ENCODE data around the gene TUT1.

TUT1 gene

GRCh38 chr11:62603072-62603408, 11.7 kb upstream of the TUT1 start:
- no peak overlapping the region for H3K4me3 ChIP-seq (ENCODE audit: low read depth, low read length)

GRCh38 chr11:62602141-62603071, 11.1 kb upstream of the TUT1 start:
- TF ChIP-seq CTCF (IDR thresholded peaks at IDR 0.05; ENCODE audit: low read depth, low read length): no peak
- H3K4me3 ChIP-seq (ENCODE audit: low read depth, low read length): peak overlapping the region; percentile 79

More at GRCh38 chr11:62603072-62603408, 11.7 kb upstream of the TUT1 start:
- no peak for TF ChIP-seq CTCF (IDR thresholded peaks at IDR 0.05; ENCODE audit: low read depth, low read length)

DNA sequence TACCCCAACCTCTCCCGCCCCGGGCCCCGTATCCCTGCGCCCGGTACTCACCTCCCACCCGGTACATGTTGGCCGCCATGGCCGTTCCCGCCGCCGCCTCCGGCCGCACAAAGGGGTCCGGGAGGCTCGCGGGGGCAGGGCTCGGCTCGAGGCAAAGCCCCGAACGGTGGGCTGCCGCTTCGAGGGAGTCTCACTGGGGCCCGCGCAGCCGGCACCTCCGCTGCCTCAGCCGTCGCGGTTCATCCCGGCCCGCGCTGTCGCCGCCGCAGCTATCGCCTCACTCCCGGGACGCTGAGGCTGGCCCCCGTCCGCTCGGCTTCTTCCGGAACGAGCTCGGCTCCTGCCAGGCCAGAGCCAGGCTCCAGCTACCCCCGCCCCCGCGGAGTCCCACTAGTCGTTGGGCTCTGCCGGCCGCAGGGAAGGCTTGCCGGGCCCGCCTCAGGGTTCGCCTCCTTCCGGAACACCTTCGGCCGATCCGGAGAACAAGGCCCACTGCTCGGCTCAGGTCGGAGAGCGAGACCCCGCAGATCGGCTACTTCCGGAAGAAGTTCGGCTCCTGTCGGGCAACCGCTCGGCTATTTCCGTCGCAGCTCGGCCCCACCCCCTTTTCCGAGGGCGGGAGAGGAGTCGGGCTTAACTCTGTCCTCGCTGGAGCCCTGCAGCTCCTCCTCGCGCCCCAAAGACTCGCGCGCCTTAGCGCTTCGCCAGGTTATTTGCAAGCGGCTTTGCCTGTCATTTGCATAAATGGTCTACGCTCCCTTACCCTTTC, 10.2 kb upstream of the TUT1 start, which contains the start of gene MTA2:
Gene MTA2 (minus strand): TSS at position 494 of the 769 bp plus-strand sequence. CDS start 415 bp downstream, at position 79.
- no peak for TF ChIP-seq CTCF (IDR thresholded peaks at IDR 0.05; ENCODE audit: low read depth, low read length)
- H3K4me3 ChIP-seq (ENCODE audit: low read depth, low read length): peak within 1 kb of the TSS; percentile 79

DNA sequence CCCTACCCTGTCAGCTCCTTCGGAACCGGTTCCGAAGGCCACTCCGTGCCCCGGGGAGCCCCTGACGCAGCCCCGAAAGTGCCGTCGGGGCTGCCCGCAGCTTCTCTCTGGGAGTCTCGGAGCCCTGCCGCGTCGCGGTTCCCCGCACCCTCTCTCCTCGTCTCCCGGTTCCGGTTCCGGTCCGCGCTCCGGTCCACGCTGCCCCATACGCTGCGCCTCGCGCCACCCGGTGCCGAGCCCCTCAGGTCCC, 9.7 kb upstream of the TUT1 start:
- TF ChIP-seq CTCF (IDR thresholded peaks at IDR 0.05; ENCODE audit: low read depth, low read length): no peak

DNA sequence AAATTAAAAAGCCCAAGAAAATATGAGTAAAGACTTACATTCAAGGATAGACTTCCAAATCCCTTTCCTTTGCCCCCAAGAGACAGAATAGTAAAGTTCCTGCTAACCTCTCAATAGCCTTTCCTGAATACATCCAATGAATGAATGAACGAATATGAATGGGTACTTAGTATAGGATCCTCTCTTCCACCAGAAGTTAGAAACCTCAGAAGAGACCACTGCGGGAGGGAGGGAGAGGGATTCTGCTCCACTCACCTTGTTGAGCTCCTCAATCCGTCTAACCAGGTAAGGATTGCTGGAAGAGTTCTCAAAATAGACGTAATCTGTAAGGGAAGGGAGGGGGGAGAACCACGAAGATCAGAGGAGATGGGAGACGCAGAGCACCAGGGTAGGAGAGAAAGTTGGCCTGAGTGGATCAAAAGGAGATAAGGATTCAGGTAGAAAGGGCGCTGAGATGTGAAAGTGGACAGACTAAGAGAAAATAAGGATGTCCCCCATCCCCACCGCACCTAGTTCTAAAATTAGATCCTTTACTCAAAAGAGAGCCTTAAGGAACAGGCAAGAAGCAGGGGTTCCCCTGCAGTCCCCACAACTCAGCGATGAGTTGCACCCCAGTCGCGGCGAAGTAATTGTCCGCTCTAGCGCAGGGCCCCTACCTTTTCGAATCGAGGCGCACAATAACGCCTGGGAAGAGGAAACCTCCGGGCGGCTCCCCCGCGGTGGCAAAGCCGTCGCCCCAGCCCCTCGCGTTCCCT, 9.2 kb upstream of the TUT1 start:
- no peak for TF ChIP-seq CTCF (IDR thresholded peaks at IDR 0.05; ENCODE audit: low read depth, low read length)
- peak overlapping the region; percentile 79 for H3K4me3 ChIP-seq (ENCODE audit: low read depth, low read length)

More for the DNA sequence above, 9.7 kb upstream of the TUT1 start:
- H3K4me3 ChIP-seq (ENCODE audit: low read depth, low read length): peak overlapping the region; percentile 79

GRCh38 chr11:62599901-62600300, 8.6 kb upstream of the TUT1 start:
- no peak for TF ChIP-seq CTCF (IDR thresholded peaks at IDR 0.05; ENCODE audit: low read depth, low read length)
- H3K4me3 ChIP-seq (ENCODE audit: low read depth, low read length): peak overlapping the region; percentile 79
